GM23338 (cell line): ENCODE results near the gene HSF4. TPM values are rescaled to one million over a fixed set of nuclear protein-coding genes. Genes with fewer than 3 reads are reported as not detected.

Experiments used
- ATAC-seq: fragments of 200-7000 bp; cut with Tn5 transposase; 3 replicates; pipeline ENCODE4 v1.9.1; 2020
- DNase-seq: peaks from one replicate; pipeline ENCODE4 v3.0.0-alpha.2; 2015; ENCODE audit warnings: low spot score
- H2AFZ ChIP-seq: fragments of 200-600 bp; sonication (generic); 2 replicates; pipeline ENCODE4 v1.8.0; 2016; ENCODE audit warnings: antibody characterized with exemption, mild to moderate bottlenecking, moderate library complexity
- H3F3A ChIP-seq: fragments of 200-600 bp; sonication (generic); replicated peaks from 2 replicates; pipeline ENCODE4 v1.8.0; 2017; ENCODE audit warnings: antibody characterized with exemption, mixed run types, low read depth
- H3K27ac ChIP-seq: fragments of 200-600 bp; sonication (generic); 2 replicates; pipeline ENCODE4 v1.6.1; 2016; ENCODE audit warnings: low read depth
- H3K27me3 ChIP-seq: fragments of 200-600 bp; sonication (generic); 2 replicates; pipeline ENCODE4 v1.8.0; 2016; ENCODE audit warnings: mild to moderate bottlenecking, mixed run types, moderate library complexity; ENCODE audit not compliant: insufficient read depth
- H3K36me3 ChIP-seq: fragments of 200-600 bp; sonication (generic); 2 replicates; pipeline ENCODE4 v1.8.0; 2016; ENCODE audit warnings: mild to moderate bottlenecking; ENCODE audit not compliant: insufficient read depth
- H3K4me1 ChIP-seq: fragments of 200-600 bp; sonication (generic); 2 replicates; pipeline ENCODE4 v1.8.0; 2016; ENCODE audit warnings: mild to moderate bottlenecking, moderate library complexity; ENCODE audit not compliant: insufficient read depth
- H3K4me2 ChIP-seq: fragments of 200-600 bp; sonication (generic); 2 replicates; pipeline ENCODE4 v1.7.1; 2017; ENCODE audit warnings: mixed run types
- H3K4me3 ChIP-seq: fragments of 200-600 bp; sonication (generic); 2 replicates; pipeline ENCODE4 v1.6.1; 2016; ENCODE audit warnings: mixed run types
- H3K79me2 ChIP-seq: fragments of 200-600 bp; sonication (generic); replicated peaks from 2 replicates; pipeline ENCODE4 v1.8.0; 2017; ENCODE audit warnings: mild to moderate bottlenecking; ENCODE audit not compliant: insufficient read depth
- H3K9me2 ChIP-seq: fragments of 200-600 bp; sonication (generic); 2 replicates; pipeline ENCODE4 v1.8.0; 2017; ENCODE audit not compliant: insufficient read depth
- H4K20me1 ChIP-seq: fragments of 200-600 bp; sonication (generic); replicated peaks from 2 replicates; pipeline ENCODE4 v1.8.0; 2017; ENCODE audit warnings: mild to moderate bottlenecking; ENCODE audit not compliant: insufficient read depth
- H3K27ac Mint-ChIP-seq: 2 replicates; pipeline ENCODE4 v1.8.0; 2020; ENCODE audit warnings: inconsistent platforms, mild to moderate bottlenecking, moderate library complexity, mixed read lengths
- H3K27me3 Mint-ChIP-seq: 3 replicates; pipeline ENCODE4 v1.8.0; 2022; ENCODE audit warnings: low read depth, mild to moderate bottlenecking, moderate library complexity, mixed read lengths, inconsistent platforms; ENCODE audit not compliant: insufficient read depth, poor library complexity
- H3K36me3 Mint-ChIP-seq: 3 replicates; pipeline ENCODE4 v1.8.0; 2021; ENCODE audit warnings: low read depth, mild to moderate bottlenecking, inconsistent platforms, moderate library complexity, mixed read lengths
- H3K4me1 Mint-ChIP-seq: 3 replicates; pipeline ENCODE4 v1.8.0; 2020; ENCODE audit warnings: mild to moderate bottlenecking, inconsistent platforms, mixed read lengths
- H3K4me3 Mint-ChIP-seq: 3 replicates; pipeline ENCODE4 v1.8.0; 2021; ENCODE audit warnings: moderate library complexity, mild to moderate bottlenecking, inconsistent platforms, mixed read lengths
- H3K9me3 Mint-ChIP-seq: 3 replicates; pipeline ENCODE4 v1.8.0; 2020; ENCODE audit warnings: moderate library complexity, mild to moderate bottlenecking, inconsistent platforms, mixed read lengths
- CREB1 ChIP-seq: fragments of 250-450 bp; sonication (Bioruptor Pico); IDR thresholded peaks from 2 replicates; pipeline ENCODE4 v1.5.0; 2020; ENCODE audit warnings: low read depth, mild to moderate bottlenecking, moderate library complexity
- CTCF ChIP-seq, 2 experiments: fragments of 200-600 bp in 1 of 2; sonication (generic) in 1 of 2; conservative IDR thresholded peaks; 2 replicates each; pipeline versions ENCODE4 v1.5.1 to v1.6.1; 2016 to 2017; ENCODE audit warnings: antibody characterized with exemption in 2 of 2, low read depth in 2 of 2, mild to moderate bottlenecking in 2 of 2, moderate library complexity in 1 of 2
- ETS1 ChIP-seq: IDR thresholded peaks from 2 replicates; pipeline ENCODE4 v1.6.1; 2016; ENCODE audit warnings: antibody characterized with exemption
- EZH2 ChIP-seq: fragments of 200-600 bp; sonication (generic); IDR thresholded peaks from one replicate; pipeline ENCODE4 v1.8.0; 2017; ENCODE audit warnings: antibody characterized with exemption, mild to moderate bottlenecking, low read depth; ENCODE audit not compliant: unreplicated experiment
- EZH2phosphoT487 ChIP-seq: fragments of 200-600 bp; sonication (generic); IDR thresholded peaks from one replicate; pipeline ENCODE4 v1.8.1; 2018; ENCODE audit warnings: antibody characterized with exemption; ENCODE audit not compliant: unreplicated experiment
- JUNB ChIP-seq: IDR thresholded peaks from one replicate; pipeline ENCODE4 v1.6.1; 2016; ENCODE audit warnings: antibody characterized with exemption; ENCODE audit not compliant: unreplicated experiment
- NANOG ChIP-seq: IDR thresholded peaks from 2 replicates; pipeline ENCODE4 v1.6.1; 2016; ENCODE audit warnings: antibody characterized with exemption, borderline replicate concordance
- POLR2AphosphoS5 ChIP-seq: IDR thresholded peaks from 2 replicates; pipeline ENCODE4 v1.6.1; 2016; ENCODE audit warnings: antibody characterized with exemption, low read depth
- STAT1 ChIP-seq: IDR thresholded peaks from one replicate; pipeline ENCODE4 v1.6.1; 2016; ENCODE audit warnings: antibody characterized with exemption; ENCODE audit not compliant: unreplicated experiment
- ZNF114 ChIP-seq: fragments of 250-450 bp; sonication (Bioruptor Pico); IDR thresholded peaks from 2 replicates; pipeline ENCODE4 v1.5.0; 2020; ENCODE audit warnings: mild to moderate bottlenecking, moderate library complexity
- ZNF331 ChIP-seq: fragments of 250-450 bp; sonication (Bioruptor Pico); IDR thresholded peaks from 2 replicates; pipeline ENCODE4 v1.5.0; 2020; ENCODE audit warnings: low read depth, mild to moderate bottlenecking, moderate library complexity
- ZNF462 ChIP-seq: fragments of 250-450 bp; sonication (Bioruptor Pico); IDR thresholded peaks from 2 replicates; pipeline ENCODE4 v1.5.0; 2020; ENCODE audit warnings: mild to moderate bottlenecking, moderate library complexity
- polyA plus RNA-seq: library from polyadenylated mRNA; unstranded; fragments of >200 nt; fragmentation: Nextera tagmentation; extraction: Ambion mirVana; gene quantifications from 2 replicates; pipeline ENCODE4 v1.2.1, GENCODE V29; 2016
- total RNA-seq: library from RNA; depleted of rRNA; stranded (reverse); fragments of >200 nt; shearing (Covaris generic); gene quantifications from 2 replicates; pipeline ENCODE4 v1.2.3, GENCODE V29; 2014

Gene HSF4
- total and polyA plus RNA-seq, 2 experiments from 2014 or later: 0.19 to 1.3 TPM

- H3K27me3 ChIP-seq: peaks cover 97% of the 10 kb centered on the region
- H3K27ac Mint-ChIP-seq: no peak overlapping the region
Measured at GRCh38 chr16:67166598-67167168, 2.1 kb downstream of the HSF4 start.

GRCh38 chr16:67167588-67167987, 3.0 kb downstream of the HSF4 start:
- Histone ChIP-seq H3K36me3 (no peaks in the 10 kb centered on the region), H3K9me2 (no peaks in the 10 kb centered on the region), H3K4me1 (peaks cover 21% of the 10 kb centered on the region), H3K4me2 (no peak overlapping the region), H3F3A (peaks cover 9% of the 10 kb centered on the region; the same call in 1 of the 2 replicates), H3K79me2 (no peaks in the 10 kb centered on the region), H3K4me3 (no peak overlapping the region), H3K27me3 (peaks cover 97% of the 10 kb centered on the region), H4K20me1 (no peaks in the 10 kb centered on the region; the same call in 1 of the 2 replicates), H2AFZ (no peak overlapping the region), H3K27ac (no peak overlapping the region)
- H3K27me3 Mint-ChIP-seq: peaks cover 95% of the 10 kb centered on the region
- H3K36me3 Mint-ChIP-seq: no peaks in the 10 kb centered on the region
- no peak for DNase-seq
- no peak for ATAC-seq
- H3K4me1 Mint-ChIP-seq: peaks cover 35% of the 10 kb centered on the region
- no peak overlapping the region for H3K27ac Mint-ChIP-seq
- H3K4me3 Mint-ChIP-seq: no peak overlapping the region; the same call in 2 of the 3 replicates
- H3K9me3 Mint-ChIP-seq: no peaks in the 10 kb centered on the region
- TF ChIP-seq ZNF331 (CRISPR knock-in tag): no peak
- no peak for TF ChIP-seq POLR2AphosphoS5
- TF ChIP-seq ETS1: no peak
- no peak for TF ChIP-seq ZNF462 (CRISPR knock-in tag)
- no peak for TF ChIP-seq EZH2phosphoT487
- TF ChIP-seq JUNB: no peak
- no peak for TF ChIP-seq ZNF114 (CRISPR knock-in tag)
- TF ChIP-seq CREB1 (CRISPR knock-in tag): no peak
- no peak for TF ChIP-seq CTCF (conservative IDR thresholded peaks at IDR 0.05; ENCODE audit: low read depth in 2 of 2)
- TF ChIP-seq EZH2: no peak
- TF ChIP-seq NANOG: no peak

More at GRCh38 chr16:67166598-67167168, 2.1 kb downstream of the HSF4 start:
- no peaks in the 10 kb centered on the region; the same call in 1 of the 2 replicates for H4K20me1 ChIP-seq
- no peaks in the 10 kb centered on the region for H3K9me2 ChIP-seq
- peak; percentile 37 for TF ChIP-seq EZH2
- no peak for TF ChIP-seq STAT1
- H3K36me3 Mint-ChIP-seq: no peaks in the 10 kb centered on the region
- no peak overlapping the region for H2AFZ ChIP-seq
- H3K9me3 Mint-ChIP-seq: no peaks in the 10 kb centered on the region; the same call in 2 of the 3 replicates
- H3K36me3 ChIP-seq: no peaks in the 10 kb centered on the region
- H3K27ac ChIP-seq: no peak overlapping the region
- peaks cover 95% of the 10 kb centered on the region for H3K27me3 Mint-ChIP-seq
- no peak for ATAC-seq
- peaks cover 14% of the 10 kb centered on the region; the same call in 1 of the 2 replicates for H3F3A ChIP-seq
- no peaks in the 10 kb centered on the region for H3K79me2 ChIP-seq
- peak overlapping the region; percentile 62; the same call in 2 of the 3 replicates for H3K4me3 Mint-ChIP-seq
- H3K4me3 ChIP-seq: 0 out of 2 replicates have a peak overlapping the region, but pooled peaks have one; percentile 28
- H3K4me2 ChIP-seq: peak overlapping the region; percentile 79; the same call in 1 of the 2 replicates
- DNase-seq: no peak
- peaks cover 40% of the 10 kb centered on the region for H3K4me1 Mint-ChIP-seq
- peaks cover 21% of the 10 kb centered on the region for H3K4me1 ChIP-seq
